GM10248 (cell line): ENCODE data around the gene ZBTB46.

ENCODE experiments used
- CTCF ChIA-PET: fragments of 300-600 bp; sonication (Branson Sonifier 250); formaldehyde crosslinking; extraction: SDS; loops from one replicate; lab custom pipeline; 2021; ENCODE audit warnings: antibody characterized with exemption; lab: Yijun Ruan, JAX
- POLR2A ChIA-PET: fragments of 350-650 bp; sonication (Branson Sonifier 250); formaldehyde crosslinking; extraction: SDS; loops from one replicate; lab custom pipeline; 2020; ENCODE audit warnings: antibody characterized with exemption; lab: Yijun Ruan, JAX
- DNase-seq: peaks from one replicate; pipeline ENCODE4 v3.0.0; 2012; ENCODE audit errors: extremely low spot score
- TF ChIP-seq, protein P1 (sequence below): IDR thresholded peaks from 2 replicates; pipeline ENCODE4 v1.5.1; 2012; ENCODE audit warnings: mild to moderate bottlenecking, low read depth; ENCODE audit errors: extremely low read depth, missing control alignments, control extremely low read depth

Gene ZBTB46

DNA sequence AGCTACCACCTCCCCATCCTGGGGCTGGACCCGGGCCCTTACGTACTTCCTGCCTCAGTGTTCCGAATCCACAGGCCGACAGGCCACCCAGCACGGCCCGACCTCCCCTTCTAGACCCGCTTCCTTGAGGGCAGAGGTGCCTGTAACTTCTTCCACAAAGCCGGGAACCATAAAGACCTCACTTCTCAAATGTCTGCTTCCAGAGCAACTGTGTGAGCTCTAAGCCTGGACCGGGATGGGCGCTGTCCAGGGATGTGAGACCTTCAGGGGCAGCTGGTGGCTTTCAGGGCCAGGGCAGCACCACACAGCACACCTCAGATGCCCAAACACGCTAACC, 82.2 kb downstream of the ZBTB46 start:
- ChIA-PET POLR2A (no interaction called here), CTCF (interaction anchor here (1.6 kb wide), 1 partner anchor 11 kb away, joined by 4 read pairs; no protein-coding TSS in a partner anchor)
- TF ChIP-seq, protein P1, sequence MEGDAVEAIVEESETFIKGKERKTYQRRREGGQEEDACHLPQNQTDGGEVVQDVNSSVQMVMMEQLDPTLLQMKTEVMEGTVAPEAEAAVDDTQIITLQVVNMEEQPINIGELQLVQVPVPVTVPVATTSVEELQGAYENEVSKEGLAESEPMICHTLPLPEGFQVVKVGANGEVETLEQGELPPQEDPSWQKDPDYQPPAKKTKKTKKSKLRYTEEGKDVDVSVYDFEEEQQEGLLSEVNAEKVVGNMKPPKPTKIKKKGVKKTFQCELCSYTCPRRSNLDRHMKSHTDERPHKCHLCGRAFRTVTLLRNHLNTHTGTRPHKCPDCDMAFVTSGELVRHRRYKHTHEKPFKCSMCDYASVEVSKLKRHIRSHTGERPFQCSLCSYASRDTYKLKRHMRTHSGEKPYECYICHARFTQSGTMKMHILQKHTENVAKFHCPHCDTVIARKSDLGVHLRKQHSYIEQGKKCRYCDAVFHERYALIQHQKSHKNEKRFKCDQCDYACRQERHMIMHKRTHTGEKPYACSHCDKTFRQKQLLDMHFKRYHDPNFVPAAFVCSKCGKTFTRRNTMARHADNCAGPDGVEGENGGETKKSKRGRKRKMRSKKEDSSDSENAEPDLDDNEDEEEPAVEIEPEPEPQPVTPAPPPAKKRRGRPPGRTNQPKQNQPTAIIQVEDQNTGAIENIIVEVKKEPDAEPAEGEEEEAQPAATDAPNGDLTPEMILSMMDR: no peak
- DNase-seq: no peak

DNA sequence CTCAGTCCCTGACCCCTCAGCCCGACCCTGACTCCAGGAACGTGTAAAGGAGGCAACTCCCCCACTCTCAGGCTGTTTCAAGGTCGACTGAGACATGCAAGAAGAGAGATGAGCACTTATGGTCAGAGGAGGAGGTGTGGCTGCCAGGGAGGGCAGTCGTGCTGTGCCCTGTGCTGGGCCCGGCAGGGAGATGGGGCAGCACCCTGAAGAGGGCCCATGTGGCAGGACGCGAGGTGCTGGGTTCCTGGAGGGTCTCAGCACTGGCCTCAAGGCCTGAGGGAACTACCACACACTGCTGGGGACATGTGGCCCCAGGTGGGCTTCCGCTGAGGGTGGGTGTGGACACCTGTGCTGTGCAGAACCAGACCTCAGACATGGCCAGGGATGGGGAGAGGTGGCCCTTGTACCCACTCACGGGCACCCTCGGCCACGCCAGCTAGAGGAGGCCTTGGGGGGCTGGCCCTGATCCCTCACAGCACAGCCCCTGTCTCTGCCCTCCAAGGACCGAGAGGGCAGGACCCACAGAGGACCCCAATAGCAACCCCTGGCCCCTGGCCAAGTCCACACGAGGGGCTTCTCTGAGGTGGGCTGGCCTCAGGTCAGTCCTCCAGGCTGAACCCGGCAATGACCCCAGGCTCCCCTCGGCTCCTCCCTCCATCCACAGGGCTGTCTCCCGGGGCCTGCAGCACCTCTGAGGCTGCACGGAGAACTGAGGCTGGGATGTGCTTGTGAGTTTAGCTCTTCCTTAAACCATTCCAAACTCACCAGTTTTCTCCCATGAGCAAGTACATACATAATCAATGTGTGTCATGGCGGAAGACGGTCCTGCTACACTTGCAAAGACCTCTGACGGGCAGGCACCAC, 82.8 kb downstream of the ZBTB46 start:
- DNase-seq: no peak
- TF ChIP-seq, protein P1: no peak
- CTCF ChIA-PET: interaction anchor here (1.6 kb wide), 1 partner anchor 12 kb away, joined by 4 read pairs; no protein-coding TSS in a partner anchor
- POLR2A ChIA-PET: no interaction called here

DNA sequence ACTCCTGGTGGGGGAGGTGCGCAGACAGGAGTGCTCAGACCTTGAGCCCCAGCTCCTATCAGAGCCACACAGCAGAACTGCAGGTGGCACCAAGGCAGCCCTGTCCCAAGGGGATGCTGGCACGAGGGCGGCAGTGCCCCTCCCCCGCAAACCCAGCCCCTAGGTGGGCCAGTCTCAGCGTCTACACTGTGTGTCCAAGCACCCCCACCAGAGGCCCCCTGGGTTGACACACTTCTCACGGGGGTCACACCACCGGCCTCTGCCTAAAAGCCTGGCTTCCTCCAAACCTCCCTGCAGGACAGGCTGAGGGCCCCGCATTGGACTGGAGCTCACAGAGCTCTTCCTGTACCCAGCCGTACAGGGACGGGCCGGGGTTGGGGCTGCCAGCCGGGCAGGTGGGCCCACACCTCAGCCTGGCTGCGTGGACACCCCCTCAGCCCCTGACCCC, 83.4 kb downstream of the ZBTB46 start:
- no peak for DNase-seq
- CTCF ChIA-PET: no interaction called here
- TF ChIP-seq, protein P1: no peak
- POLR2A ChIA-PET: no interaction called here

DNA sequence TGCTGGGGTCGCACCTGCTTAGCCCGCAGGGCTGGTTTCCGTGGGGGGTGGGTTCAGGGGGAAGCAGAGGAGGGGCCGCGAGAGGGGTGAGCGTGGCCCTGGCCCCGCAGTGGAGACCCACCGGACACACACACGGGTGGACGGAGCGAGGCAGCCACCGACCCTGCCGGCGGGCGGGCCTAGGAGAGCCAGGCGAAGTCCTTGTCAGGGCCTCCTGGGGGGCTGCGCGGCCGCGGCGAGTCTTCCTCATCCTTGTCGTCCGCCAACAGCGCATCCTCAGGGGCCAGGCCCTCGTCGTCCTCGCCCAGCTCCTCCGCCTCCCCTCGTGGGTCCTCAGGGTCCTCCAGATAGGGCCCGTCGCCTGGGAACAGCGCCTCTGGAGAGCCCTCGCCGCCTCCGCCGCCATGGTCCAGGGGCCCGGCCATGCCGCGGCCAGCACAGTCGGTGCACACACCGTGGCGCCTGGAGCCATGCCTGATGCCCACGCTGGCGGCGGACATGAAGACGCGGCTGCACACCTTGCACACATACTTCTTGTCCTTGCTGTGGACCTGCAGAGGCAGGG, 84.2 kb downstream of the ZBTB46 start:
- TF ChIP-seq, protein P1: no peak
- ChIA-PET POLR2A (no interaction called here), CTCF (no interaction called here)
- DNase-seq: no peak

DNA sequence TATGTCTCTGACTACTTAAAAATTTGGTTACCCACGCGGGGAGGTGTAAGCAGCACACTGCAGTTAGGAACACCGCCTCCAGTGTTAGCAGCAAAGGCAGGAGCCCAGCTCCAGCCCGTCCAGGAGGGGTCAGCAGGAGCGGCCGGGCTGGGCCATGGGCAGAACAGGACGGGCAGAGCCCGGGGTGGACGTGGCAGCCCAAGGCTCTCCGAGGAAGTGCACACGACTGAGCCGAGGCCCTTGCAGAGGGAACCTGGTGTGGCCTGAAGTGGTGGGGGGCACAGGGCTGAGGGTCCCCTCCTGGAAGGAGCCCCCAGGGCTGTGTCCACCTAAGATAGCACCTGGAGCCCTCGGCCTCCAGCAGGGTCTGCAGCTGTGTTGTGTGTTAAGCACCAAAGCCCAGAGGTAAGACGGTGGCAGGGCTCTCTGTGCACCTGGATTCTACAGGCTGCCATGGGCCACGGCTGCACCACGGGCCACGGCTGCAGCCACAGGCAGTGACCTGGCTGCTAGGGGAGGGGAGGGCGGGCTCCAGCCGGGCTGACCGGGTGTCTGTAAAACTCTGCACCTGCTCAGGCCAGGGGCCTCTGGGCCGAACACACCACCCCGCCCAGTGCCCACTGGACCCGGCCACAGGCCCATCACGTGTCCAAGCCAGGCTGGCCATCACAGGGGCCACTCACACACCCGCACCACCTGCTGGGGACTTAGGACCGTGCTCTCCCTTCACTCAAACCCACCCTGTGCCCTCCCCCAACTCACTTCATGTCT, 84.9 kb downstream of the ZBTB46 start:
- CTCF ChIA-PET: interaction anchor here (0.8 to 1.0 kb wide), 3 partner anchors 40 to 209 kb away, joined by 3 read pairs; partner anchors contain the start of gene PTK6
- POLR2A ChIA-PET: no interaction called here
- peak; percentile 10 for DNase-seq
- TF ChIP-seq, protein P1: no peak

DNA sequence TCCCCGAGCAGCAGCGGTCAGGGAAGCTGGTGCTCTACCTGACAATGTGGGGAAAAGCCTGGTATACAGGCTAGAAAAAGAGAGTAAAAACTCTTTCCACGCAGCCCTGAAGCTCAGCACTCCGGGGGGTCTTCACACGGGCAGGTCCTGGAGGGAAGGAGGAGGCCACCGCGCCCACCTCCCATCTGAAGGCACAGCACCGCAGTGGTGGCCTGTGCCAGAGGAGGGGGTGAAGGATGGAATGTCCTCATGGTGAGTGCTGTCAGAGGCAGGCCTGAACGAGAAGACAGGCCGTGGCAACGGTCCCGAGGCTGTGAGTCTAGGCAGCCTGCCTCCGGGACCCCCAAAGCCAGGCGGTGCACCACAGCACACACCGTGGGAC, 85.6 kb downstream of the ZBTB46 start:
- POLR2A ChIA-PET: no interaction called here
- TF ChIP-seq, protein P1: no peak
- peak; percentile 10 for DNase-seq
- CTCF ChIA-PET: interaction anchor here (0.8 to 1.0 kb wide), 3 partner anchors 41 to 208 kb away, joined by 3 read pairs; partner anchors contain the start of gene PTK6
